ENCODE data around the gene C10orf90.

Gene C10orf90

GRCh38 chr10:126599949-126600682, 70.4 kb downstream of the C10orf90 start:
- no peak for TF ChIP-seq CTCF (IDR thresholded peaks at IDR 0.05; ENCODE audit: borderline replicate concordance, control extremely low read depth, extremely low read depth, insufficient read depth, missing control alignments)
- in situ Hi-C loops (cut with MboI; ENCODE audit: low sequenced_read_pairs, unreplicated experiment) = no loop called here

GRCh38 chr10:126598009-126598408, 72.5 kb downstream of the C10orf90 start:
- TF ChIP-seq CTCF (IDR thresholded peaks at IDR 0.05; ENCODE audit: borderline replicate concordance, control extremely low read depth, extremely low read depth, insufficient read depth, missing control alignments) = peak; percentile 38
- in situ Hi-C loops (cut with MboI; ENCODE audit: low sequenced_read_pairs, unreplicated experiment) = no loop called here
- DNase-seq (ENCODE audit: low spot score) = peak; percentile 24

More at GRCh38 chr10:126599949-126600682, 70.4 kb downstream of the C10orf90 start:
- no peak for DNase-seq (ENCODE audit: low spot score)

DNA sequence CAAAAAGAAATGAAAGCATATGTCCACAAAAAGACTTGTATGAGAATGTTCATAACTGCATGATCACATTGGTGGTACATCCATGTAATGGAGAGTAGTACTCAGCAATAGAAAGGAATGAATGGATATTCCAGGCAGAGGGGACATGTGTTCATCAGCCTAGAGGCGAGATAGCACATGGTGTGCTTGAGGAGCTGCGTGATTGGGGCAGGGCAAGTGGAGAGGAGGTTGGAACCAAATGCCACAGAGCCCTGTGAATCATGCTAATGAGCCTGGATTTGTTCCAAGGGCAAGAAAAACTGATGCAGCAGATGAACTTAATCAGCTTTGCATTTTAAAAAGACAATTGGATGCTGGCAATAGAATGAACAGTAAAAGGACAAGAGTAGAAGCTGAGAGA, 73.3 kb downstream of the C10orf90 start:
- no peak for DNase-seq (ENCODE audit: low spot score)
- in situ Hi-C loops (cut with MboI; ENCODE audit: low sequenced_read_pairs, unreplicated experiment) = no loop called here
- no peak for TF ChIP-seq CTCF (IDR thresholded peaks at IDR 0.05; ENCODE audit: borderline replicate concordance, control extremely low read depth, extremely low read depth, insufficient read depth, missing control alignments)

DNA sequence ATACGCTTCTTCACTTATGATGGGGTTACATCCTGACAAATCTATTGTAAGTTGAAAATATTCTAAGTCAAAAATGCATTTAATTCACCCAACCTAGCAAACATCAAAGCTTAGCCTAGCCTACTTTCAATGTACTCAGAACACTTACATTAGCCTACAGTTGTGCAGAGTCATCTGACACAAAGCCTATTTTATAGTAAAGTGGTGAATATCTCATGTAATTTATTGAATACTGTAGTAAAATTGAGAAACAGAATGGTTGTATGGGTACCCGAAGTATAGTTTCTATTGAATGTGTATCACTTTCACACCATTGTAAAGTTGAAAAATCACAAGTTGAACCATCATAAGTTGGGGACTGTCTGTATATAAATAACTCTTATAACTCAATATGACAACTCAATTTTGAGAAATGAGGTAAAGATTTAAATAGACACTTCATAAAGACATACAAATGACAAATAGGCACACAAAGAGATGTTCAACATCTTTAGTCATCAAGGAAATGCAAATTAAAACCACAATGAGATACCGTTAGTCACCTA, 73.9 kb downstream of the C10orf90 start:
- no peak for DNase-seq (ENCODE audit: low spot score)
- in situ Hi-C loops (cut with MboI; ENCODE audit: low sequenced_read_pairs, unreplicated experiment) = no loop called here
- TF ChIP-seq CTCF (IDR thresholded peaks at IDR 0.05; ENCODE audit: borderline replicate concordance, control extremely low read depth, extremely low read depth, insufficient read depth, missing control alignments) = no peak

- TF ChIP-seq CTCF (IDR thresholded peaks at IDR 0.05; ENCODE audit: borderline replicate concordance, control extremely low read depth, extremely low read depth, insufficient read depth, missing control alignments) = no peak
- in situ Hi-C loops (cut with MboI; ENCODE audit: low sequenced_read_pairs, unreplicated experiment) = no loop called here
- no peak for DNase-seq (ENCODE audit: low spot score)
These were observed 75.3 kb downstream of the C10orf90 start for GRCh38 chr10:126595160-126595559.

DNA sequence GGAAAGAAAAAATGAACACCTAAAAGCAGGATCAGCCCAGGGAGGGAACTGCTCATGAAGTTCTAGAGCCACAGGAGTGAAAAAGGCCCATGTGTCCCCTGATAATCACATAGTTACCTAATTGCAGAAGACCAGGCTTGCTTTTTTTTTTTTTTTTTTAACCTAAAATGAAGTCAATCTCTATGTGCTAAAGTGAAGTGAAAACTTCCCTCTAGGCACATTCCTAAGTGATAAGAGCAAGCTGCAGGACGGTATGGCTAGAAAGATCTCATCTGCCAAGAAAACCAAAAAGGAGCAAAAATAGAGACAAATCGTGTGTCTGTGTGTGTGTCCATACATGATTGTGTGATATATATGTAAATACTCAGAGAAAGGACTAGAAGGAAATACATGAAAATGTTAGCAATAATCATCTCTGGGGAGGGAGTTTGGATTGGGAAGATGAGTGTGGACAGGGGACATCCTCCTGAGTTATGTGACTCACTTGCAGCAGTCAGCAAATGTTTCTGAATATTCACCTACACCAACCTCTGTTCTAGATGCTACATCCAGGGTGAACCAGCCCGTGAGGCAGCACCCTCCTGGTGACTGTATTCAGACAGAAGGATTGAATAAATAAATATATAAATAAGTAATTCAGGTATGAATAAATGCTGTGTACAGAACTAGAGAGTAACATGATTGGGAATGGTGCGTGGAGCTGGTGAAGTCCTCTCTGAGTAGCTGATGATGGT, 76.4 kb downstream of the C10orf90 start:
- no peak for DNase-seq (ENCODE audit: low spot score)
- no peak for TF ChIP-seq CTCF (IDR thresholded peaks at IDR 0.05; ENCODE audit: borderline replicate concordance, control extremely low read depth, extremely low read depth, insufficient read depth, missing control alignments)
- in situ Hi-C loops (cut with MboI; ENCODE audit: low sequenced_read_pairs, unreplicated experiment) = no loop called here
